ELR (cell line): ENCODE measurements around the gene NME7.
"Not testable (repeated sequence)": the region's sequence is repeated elsewhere in the genome, so short reads cannot be mapped to it uniquely, and the experiment has no call there.

Experiments used
- DNase-seq: peaks from one replicate; pipeline ENCODE4 v3.0.0-alpha.2; 2015; ENCODE audit warnings: low read depth

Gene NME7, protein sequence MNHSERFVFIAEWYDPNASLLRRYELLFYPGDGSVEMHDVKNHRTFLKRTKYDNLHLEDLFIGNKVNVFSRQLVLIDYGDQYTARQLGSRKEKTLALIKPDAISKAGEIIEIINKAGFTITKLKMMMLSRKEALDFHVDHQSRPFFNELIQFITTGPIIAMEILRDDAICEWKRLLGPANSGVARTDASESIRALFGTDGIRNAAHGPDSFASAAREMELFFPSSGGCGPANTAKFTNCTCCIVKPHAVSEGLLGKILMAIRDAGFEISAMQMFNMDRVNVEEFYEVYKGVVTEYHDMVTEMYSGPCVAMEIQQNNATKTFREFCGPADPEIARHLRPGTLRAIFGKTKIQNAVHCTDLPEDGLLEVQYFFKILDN

DNA sequence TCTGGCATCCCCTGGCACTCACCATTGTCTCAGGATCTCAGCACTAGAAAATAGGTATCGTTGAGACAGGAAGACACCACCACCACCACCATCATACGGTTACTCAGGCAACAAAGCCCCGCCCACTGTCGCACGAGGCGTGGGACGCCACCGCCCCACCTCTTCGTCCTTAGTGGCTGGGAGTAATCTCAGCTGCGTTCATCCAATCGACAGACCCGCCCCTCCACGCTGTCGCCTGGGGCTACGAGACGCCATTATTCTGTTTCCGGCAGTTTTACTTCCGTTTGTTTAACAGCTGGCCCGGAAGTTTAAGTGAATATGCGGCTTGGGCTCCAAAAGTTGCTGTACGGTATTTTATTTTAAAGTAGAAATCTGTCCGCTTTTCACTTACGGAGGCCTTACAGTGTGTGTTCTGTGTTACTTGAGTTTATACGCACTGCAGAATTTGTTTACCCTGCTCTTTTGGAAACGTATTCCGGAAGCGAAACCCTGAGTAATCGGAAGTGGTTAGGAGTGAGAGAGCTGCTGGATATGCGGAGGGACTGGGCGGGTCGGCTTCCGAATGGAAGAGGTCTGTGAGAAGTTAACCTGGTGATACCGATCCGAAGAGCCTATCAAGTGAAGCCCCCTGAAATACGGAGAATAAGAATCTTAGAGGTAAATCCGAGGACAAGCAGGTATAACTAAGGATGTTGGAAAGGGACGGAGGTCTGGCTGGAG is at the start of gene NME7, which contains the start of gene BLZF1:
Gene NME7, minus strand, starts transcription at position 112 of the 720 bp plus-strand sequence. Its CDS starts 87 bp downstream, at position 25.
Gene BLZF1, plus strand, starts transcription at position 510 of the 720 bp plus-strand sequence. CDS start 1,328 bp downstream, outside the sequence.
- peak; percentile 98 for DNase-seq

DNA sequence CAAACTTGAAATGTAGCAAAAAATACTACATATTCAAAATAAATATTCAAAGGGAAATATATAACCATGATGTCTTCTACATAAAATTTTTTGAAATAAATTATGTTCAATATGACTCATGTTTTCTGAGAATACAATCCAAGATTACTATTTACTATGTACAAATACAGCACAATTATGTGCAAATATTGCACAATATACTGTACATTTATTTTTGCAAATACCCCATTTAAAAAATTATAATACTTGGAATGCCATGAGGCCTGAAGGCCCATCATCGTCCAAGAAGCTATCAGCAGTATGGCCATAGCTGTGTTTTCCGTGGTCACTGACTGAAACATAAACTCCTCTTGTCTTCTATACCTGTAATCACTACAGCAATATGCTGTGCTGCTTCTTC is 47.4 kb upstream of the NME7 start:
- DNase-seq: no peak

DNA sequence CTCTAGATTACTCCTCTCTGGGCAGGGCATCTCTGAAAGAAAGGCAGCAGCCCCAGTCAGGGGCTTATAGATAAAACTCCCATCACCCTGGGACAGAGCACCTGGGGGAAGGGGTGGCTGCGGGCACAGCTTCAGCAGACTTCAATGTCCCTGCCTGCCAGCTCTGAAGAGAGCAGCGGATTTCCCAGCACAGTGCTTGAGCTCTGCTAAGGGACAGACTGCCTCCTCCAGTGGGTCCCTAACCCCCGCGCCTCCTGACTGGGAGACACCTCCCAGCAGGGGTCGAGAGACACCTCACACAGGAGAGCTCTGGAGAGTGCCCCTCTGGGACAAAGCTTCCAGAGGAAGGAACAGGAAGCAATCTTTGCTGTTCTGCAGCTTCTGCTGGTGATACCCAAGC is 40.7 kb upstream of the NME7 start:
- DNase-seq: not testable (repeated sequence)

DNA sequence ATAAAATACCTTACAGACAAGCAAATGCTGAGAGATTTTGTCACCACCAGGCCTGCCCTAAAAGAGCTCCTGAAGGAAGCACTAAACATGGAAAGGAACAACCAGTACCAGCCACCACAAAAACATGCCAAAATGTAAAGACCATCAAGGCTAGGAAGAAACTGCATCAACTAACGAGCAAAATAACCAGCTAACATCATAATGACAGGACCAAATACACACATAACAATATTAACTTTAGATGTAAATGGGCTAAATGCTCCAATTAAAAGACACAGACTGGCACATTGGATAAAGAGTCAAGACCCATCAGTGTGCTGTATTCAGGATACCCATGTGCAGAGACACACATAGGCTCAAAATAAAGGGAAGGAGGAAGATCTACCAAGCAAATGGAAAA is 35.0 kb upstream of the NME7 start:
- DNase-seq: not testable (repeated sequence)

DNA sequence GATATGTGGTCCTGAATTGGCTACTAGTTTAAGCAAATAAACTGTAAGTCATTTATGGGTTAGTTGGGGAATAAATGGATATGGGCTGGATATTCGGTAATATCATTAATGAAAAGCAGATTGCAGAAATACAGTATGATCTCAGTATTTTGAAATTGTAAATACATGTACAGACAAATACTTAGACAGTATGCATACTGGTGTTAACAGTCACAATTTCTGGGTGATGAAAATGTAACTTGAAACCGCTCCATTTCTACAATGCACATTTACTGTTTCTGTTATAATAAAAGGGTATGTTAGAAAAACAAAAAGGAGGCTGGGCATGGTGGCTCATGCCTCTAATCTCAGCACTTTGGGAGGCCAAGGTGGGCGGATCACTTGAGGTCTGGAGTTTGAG is 28.4 kb upstream of the NME7 start:
- no peak for DNase-seq

DNA sequence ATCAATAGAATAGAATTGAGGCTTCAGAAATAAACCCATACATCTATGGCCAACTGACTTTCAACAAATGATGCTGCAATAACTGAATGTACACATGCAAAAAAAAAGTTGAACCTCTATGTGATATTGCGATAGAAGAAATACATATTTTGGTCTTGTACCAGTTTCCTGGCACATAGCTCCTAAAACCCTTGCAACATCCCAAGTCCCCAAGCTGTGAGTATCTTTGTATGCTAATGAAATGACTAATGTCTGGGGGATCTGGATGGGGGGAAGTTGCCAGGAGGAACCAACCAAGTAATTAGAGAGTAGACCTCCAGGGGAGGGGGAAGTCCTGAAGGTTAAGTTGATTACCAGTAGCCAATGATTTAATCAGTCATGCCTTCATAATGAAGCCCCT is 24.8 kb upstream of the NME7 start:
- no peak for DNase-seq

DNA sequence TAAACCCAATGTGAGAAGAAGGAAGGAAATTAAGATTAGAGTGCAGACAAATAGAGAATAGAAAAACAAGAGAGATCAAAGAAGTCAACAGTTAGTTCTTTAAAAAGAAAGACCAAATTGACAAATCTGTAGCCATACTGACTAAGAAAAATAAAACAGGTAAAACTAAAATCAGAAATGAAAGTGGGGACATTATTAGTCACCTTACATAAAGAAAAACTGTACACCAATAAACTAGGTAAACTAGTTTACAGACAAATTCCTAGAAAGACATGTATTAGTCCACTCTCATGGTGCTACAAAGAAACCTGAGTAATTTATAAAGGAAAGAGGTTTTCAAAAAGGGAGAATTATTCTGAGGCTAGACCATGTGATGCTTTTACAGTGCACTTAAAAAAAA is 22.7 kb upstream of the NME7 start:
- DNase-seq: no peak

DNA sequence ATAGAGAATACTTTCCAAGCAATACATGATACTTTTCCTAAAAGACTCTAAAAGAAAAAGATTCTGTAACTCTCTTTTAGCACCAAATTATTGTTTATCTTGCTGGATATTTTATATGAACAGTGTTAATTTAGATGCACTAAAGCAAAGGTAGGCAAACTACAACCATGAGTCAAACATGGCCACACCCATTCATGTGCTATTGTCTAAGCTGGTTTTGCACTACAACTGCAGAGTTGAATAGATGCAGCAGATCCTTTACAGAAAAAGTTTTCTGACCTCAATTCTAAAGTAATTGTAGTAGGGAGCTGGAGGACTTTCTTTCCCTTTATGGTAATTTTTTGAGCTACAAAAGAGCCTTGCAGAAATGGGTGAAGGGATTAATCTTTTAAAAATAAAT is 19.8 kb upstream of the NME7 start:
- no peak for DNase-seq

DNA sequence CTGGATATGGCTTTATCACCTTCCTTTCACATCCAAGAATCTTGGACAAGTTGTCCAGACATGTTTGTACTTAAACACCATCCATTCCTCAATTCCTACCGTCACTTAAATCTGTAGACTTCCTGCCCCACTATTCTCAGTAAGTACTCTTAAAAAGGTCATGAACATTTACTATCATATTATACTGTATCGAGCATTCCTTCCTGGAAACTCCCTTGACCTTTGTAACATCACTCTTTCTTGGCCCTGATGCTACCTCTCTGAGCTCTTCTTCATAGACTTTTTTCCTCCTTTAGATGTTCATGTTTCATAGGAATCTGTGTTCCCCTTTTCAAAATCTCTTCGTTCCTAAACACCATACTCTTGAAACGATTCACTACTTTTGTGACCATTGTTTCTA is 15.9 kb upstream of the NME7 start:
- DNase-seq: no peak

DNA sequence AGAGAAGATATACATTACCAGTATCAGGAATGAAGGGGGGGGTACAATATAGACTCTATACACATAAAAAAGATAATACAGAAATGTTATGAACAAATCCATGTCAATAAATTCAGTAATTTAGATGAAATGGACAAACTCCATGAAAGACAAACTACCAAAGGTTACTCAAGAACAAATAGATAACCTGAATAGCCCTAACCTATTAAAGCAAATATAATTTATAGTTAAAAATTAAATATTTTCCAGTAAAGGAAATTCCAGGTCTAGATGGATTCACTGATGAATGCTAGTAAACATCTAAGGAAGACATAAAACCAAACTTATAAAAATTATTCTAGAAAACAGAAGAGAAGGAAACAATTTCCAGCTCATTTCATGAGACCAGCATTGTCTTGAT is 13.6 kb upstream of the NME7 start:
- no peak for DNase-seq

DNA sequence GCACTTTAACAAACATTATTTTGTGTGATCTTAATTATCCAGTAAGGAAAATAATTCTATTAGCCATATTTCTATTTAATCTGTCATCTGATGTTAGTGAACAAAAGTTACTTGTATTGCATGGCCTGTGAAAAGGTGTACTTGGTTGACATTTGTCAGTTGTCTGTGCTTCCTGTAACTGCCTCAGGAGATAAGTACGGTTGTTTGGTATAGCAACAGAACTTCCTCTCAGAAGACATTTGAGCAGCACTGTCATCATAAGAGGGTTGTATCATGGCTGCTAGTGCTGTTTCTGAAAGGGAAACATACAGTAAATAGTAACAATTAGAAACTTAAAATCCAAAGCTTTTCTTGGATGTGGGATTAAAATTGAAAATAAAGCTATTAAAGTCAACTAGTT is 3.8 kb upstream of the NME7 start:
- DNase-seq: no peak

DNA sequence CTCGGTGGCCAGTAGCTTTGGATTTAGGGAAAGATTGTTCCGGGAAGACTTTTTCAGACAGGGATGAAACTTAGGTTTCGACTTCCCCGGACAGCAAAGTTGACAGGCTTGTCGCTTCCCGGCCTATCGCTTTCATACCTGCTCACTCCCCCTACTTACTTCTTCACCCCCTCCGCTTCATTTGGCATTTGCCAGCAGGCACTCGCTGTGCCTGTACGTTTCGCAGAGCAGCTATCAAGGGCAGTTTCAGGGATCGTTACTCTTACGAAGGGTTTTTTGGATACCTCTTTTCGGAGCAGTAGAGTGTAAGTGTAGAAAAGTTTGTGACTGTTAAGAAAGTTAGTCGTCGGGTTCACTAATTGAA is 791 bp upstream of the NME7 start:
- DNase-seq: peak; percentile 45

DNA sequence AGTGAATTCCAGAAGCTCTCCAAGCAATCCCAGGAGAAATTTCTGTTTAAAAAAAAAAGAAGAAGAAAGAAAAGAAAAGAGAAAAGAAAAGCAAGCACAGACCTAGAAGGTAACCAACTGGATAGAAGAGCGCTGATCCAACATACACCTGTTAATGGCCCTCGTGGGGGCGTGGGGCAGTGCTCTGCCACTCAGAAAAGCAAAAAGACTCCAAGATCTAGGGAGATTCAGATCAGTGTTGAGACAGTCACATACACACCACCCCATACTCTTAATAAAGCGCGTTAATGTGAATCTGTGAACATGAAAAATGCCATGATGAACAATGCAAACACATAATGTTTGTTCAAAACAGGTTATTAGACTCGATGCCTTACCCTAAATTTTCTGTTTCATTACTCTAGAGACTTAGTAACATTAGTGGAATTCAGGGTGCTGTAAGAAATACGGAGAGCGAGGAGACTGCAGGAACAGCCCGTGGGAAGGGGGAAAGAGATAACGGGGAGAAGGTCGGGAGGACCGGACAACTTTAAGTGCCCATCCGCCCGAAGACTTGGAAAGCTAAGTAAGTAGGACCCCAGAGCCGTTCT is 406 bp downstream of the NME7 start:
- DNase-seq: no peak

DNA sequence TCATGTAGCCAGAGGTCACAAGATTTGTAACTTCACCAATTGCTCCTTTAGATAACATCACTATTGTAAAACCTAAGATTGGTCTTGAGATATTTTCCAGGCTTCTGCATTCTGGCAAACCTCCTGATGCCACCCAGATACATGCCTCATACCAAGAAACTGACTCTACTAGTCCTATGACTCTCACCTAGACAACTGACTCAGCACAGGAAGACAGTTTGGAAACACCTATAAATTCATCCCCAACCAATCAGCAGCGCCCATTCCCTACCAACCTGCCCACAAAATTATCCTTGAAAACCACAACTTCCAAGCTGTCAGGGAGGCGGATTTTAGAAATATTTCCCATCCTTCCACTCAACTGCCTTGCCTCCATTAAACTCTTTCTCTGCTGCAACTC is 2.6 kb downstream of the NME7 start:
- peak; percentile 52 for DNase-seq

DNA sequence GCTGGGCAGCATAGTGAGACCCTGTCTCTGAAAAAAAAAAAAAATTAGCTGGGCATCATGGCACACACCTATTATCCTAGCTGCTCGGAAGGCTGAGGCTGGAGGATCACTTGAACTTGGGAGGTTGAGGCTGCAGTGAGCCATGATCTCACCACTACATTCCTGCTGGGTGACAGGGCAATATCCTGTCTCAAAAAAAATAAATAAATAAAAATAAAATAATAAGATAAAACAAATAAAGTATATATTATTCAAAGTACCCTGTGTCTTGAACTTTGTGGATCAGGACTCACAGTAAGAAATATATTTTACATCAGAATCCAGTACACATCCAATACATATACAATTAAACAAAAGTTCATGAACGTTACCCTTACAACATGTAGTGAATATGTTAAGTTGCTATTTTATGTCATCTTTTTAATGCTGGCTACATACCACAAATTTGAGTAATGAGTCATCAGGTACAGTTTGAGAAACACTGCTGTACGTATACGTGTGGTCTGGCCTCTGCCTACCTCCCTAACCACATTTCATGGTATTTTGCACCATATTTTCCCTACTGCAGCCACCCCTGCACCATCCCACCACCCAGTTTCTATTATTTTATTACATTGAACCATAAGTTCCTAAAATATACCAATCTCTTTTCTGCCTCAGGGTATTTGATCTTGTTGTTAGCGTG is 4.4 kb downstream of the NME7 start:
- peak; percentile 96 for DNase-seq

DNA sequence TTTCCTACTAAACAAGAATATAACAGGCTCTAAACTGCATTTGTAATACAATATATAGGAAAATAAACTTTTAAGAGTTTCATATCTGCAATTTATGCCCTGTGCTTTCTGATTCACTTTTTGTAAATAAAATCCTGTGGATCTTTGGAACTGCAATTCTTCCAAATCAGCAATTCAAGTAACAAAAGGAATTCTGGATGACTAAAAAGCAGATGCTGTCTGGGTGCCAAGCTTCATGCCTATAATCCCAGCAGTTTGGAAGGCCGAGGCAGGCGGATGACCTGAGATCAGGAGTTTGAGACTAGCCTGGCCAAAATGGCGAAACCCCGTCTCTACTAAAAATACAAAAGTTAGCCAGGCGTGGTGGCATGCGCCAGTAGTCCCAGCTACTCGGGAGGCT is 6.3 kb downstream of the NME7 start:
- peak; percentile 24 for DNase-seq

DNA sequence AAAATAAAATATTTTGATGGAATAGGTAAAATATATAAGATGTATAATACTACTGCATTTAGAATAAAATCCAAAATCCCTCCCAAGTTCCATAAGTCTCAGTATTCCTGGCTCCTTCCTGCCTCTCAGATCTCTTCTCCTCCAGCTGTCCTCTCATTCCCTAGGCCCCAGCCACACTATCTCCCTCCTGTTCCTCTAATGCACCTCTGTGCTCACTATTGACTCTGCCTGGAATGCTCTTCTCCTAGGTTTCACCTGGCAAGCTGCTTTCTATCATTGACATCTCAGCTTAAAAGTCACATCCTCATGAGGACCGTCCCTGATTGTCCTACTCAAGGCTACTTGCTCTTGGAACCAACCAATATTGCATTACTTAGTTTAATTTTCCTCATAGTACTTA is 7.2 kb downstream of the NME7 start:
- DNase-seq: no peak

DNA sequence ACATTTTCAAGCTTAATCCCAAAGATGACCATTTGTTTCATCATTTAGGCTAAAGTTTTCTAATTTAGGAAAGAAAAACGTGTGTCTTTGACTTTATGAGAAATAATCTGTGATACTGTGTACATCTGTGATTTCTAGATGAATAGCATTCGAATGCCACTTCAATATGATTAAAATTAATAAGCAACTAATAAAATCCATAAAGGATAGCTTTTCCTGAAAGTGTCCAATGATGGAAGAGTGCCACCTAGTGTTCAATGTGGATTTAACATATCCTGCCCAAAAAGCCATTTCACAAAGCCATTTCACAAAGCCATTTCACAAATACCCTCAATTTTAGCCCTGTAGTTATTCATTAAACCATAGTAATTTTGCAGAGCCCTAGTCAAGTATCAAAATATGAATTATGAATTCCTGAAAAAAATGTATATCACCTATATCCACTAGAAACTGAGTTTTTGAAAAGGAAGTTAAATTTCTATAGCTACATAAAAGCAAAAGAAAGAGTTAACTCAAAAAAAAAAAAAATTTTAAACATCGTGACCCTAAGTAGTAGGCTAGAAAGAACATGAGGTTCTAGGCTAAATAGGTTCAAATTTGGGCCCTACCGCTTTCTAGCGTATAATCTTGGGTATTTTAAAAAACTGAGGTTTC is 19.1 kb downstream of the NME7 start:
- peak; percentile 72 for DNase-seq

DNA sequence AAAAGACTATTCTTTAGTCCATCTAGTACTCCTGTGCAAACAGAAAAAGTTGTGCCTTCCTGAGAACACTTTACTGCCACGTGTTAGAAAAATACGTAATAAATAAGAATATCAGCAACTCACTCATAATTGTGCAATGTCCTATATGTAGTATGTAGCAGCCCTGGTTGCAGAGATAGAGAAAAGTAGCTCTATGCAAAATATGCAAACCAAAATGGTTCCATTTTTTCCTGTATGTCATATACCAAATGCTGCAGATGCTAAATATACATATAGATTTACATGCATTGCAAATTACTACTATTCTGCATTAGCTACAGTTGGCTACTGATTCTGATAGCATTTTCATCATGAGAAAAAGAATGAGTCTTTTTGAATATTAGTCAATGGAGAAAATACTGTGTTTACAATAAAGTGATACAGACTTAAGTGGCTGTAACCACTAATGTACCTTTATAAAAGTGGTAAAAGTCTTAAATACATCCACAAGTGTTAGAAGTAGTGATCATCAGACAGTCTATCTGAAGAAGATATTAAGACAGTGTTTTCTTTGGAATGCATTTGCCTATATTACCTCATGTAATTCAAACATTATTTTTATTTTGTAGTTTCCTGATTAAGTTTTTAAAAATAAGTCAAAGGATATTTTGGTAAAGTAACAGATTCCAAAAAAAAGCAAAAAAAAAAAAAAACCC is 19.8 kb downstream of the NME7 start:
- no peak for DNase-seq

DNA sequence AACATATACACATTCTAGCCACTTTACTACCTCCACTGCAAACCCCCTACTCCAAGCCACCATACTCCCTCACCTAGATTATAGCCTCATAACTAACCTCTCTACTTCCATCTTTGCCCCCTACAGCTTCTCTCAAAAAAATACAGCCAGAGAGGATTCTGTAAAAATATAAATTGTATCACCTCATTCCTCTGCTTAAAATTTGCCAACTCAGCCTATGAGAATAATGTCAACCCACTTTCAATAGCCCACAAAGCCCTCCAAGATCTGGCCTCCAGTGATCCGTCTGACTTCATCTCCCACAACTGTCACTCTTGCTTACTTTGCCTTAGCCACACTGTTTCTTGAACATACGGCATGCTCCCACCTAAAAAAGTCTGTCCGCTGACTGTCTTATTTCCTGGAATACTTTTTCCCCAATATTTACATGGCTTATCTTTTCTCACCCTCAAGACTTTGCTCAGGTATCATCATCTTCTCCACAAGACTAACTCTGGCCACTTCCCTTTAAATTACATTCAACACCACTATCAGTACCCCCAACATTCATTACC is 21.5 kb downstream of the NME7 start:
- no peak for DNase-seq

DNA sequence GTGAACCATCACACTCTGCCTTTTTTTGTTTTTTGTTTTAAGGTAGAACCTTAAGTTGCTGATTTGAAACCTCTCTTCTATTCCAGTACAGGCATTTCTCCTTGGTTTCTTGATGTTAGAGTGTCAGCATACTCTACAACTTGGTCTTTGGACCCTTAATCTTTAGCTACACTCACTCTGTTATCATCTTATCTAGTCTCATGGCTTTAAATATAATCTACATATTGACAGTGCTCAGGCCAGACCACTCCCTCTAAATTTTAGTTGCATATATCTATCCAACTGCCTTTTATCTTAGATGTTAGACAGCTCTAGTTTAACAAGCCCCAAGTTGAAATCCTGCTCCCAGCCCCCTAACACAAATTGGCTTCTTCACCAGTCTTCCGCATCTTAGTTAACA is 22.1 kb downstream of the NME7 start:
- DNase-seq: no peak
